B cell (primary cell): ENCODE measurements around the gene TRANK1. TPM values are rescaled to one million over a fixed set of nuclear protein-coding genes. Genes with fewer than 3 reads are reported as not detected.
A peak's percentile ranks its signal among the peaks of the same experiment; 100 is the strongest.

Experiments used
- ATAC-seq: fragments of 200-7000 bp; cut with Tn5 transposase; one replicate; pipeline ENCODE4 v1.10.0; 2021; ENCODE audit warnings: low read depth, mild to moderate bottlenecking, moderate number of reproducible peaks, moderate library complexity
- CTCF ChIA-PET: fragments of 350-600 bp; sonication (Branson Sonifier 250); formaldehyde crosslinking; loops from one replicate; lab custom pipeline; 2021; ENCODE audit warnings: antibody characterized with exemption, inconsistent platforms; lab: Charles Lee
- POLR2A ChIA-PET: fragments of 350-600 bp; sonication (Branson Sonifier 250); formaldehyde crosslinking; loops from one replicate; lab custom pipeline; 2021; ENCODE audit warnings: antibody characterized with exemption; lab: Charles Lee
- DNase-seq: peaks from one replicate; pipeline ENCODE4 v3.0.0; 2013
- H2AFZ ChIP-seq: 2 replicates; pipeline ENCODE4 v1.6.1; 2012; ENCODE audit warnings: mild to moderate bottlenecking, low read depth, low read length; ENCODE audit not compliant: insufficient read depth, poor library complexity, severe bottlenecking
- H3K27ac ChIP-seq, 2 donors: 1 replicate in 1 of 2; 2 replicates in 1 of 2; pipeline ENCODE4 v1.5.1; 2012 to 2013; ENCODE audit warnings: low read length in 2 of 2, mild to moderate bottlenecking in 2 of 2, moderate library complexity in 1 of 2
- H3K27me3 ChIP-seq, 4 experiments: fragments of 200-600 bp in 1 of 4; sonication (generic) in 1 of 4; replicated peaks in 1 of 4; 1 replicate in 2 of 4; 2 replicates in 2 of 4; pipeline versions ENCODE4 v1.6.1 to v1.7.0; 2013 to 2016; ENCODE audit warnings: low read length in 3 of 4, mild to moderate bottlenecking in 2 of 4, mixed read lengths in 1 of 4, moderate library complexity in 1 of 4; ENCODE audit not compliant: insufficient read depth in 4 of 4, control insufficient read depth in 3 of 4; ENCODE audit errors: control extremely low read depth in 1 of 4
- H3K36me3 ChIP-seq, 2 experiments: replicated peaks in 1 of 2; 1 replicate in 1 of 2; 2 replicates in 1 of 2; pipeline versions ENCODE4 v1.6.1 to v1.7.1; 2013; ENCODE audit warnings: low read length in 1 of 2; ENCODE audit not compliant: insufficient read depth in 2 of 2, control insufficient read depth in 1 of 2; ENCODE audit errors: control extremely low read depth in 1 of 2, extremely low read depth in 1 of 2
- H3K4me1 ChIP-seq, 2 donors: fragments of 200-600 bp in 1 of 2; sonication (generic) in 1 of 2; 1 replicate in 1 of 2; 2 replicates in 1 of 2; pipeline versions ENCODE4 v1.5.1 to v1.6.1; 2013 to 2017; ENCODE audit warnings: low read length in 2 of 2; ENCODE audit not compliant: control insufficient read depth in 2 of 2, insufficient read depth in 2 of 2
- H3K4me2 ChIP-seq: replicated peaks from 2 replicates; pipeline ENCODE3; 2012; ENCODE audit warnings: mild to moderate bottlenecking, low read depth, low read length; ENCODE audit not compliant: poor library complexity, severe bottlenecking
- H3K4me3 ChIP-seq, 5 experiments: fragments of 200-600 bp in 1 of 5; sonication (generic) in 1 of 5; 1 replicate in 3 of 5; 2 replicates in 2 of 5; pipeline versions ENCODE4 v1.5.1 to v1.7.0; 2011 to 2016; ENCODE audit warnings: low read length in 4 of 5, mild to moderate bottlenecking in 4 of 5, low read depth in 2 of 5, control low read depth in 1 of 5, moderate library complexity in 1 of 5; ENCODE audit not compliant: insufficient read depth in 1 of 5; ENCODE audit errors: control extremely low read depth in 1 of 5, extremely low read depth in 1 of 5
- H3K79me2 ChIP-seq: fragments of 200-600 bp; sonication (generic); one replicate; pipeline ENCODE4 v1.6.0; 2016; ENCODE audit warnings: low read length; ENCODE audit not compliant: control insufficient read depth, insufficient read depth
- H3K9ac ChIP-seq: fragments of 200-600 bp; sonication (generic); 2 replicates; pipeline ENCODE4 v1.6.1; 2017; ENCODE audit warnings: mild to moderate bottlenecking, low read length, moderate library complexity
- H3K9me3 ChIP-seq, 3 donors: one replicate each; pipeline versions ENCODE4 v1.6.1 to v1.7.1; 2013; ENCODE audit warnings: low read length in 2 of 3; ENCODE audit not compliant: control insufficient read depth in 2 of 3, insufficient read depth in 1 of 3; ENCODE audit errors: control extremely low read depth in 1 of 3
- H4K20me1 ChIP-seq: 2 replicates; pipeline ENCODE4 v1.6.0; 2012; ENCODE audit warnings: mild to moderate bottlenecking, low read length; ENCODE audit not compliant: insufficient read depth, control insufficient read depth, poor library complexity, severe bottlenecking
- H3K27ac Mint-ChIP-seq: one replicate; pipeline ENCODE4 v1.8.0; 2021; ENCODE audit warnings: mixed read lengths
- H3K27me3 Mint-ChIP-seq: one replicate; pipeline ENCODE4 v1.8.0; 2021; ENCODE audit warnings: mixed read lengths
- H3K4me1 Mint-ChIP-seq: one replicate; pipeline ENCODE4 v1.8.0; 2021; ENCODE audit warnings: mixed read lengths
- H3K4me3 Mint-ChIP-seq: one replicate; pipeline ENCODE4 v1.8.0; 2021; ENCODE audit warnings: mixed read lengths
- H3K9me3 Mint-ChIP-seq: one replicate; pipeline ENCODE4 v1.8.0; 2022; ENCODE audit warnings: mixed read lengths; ENCODE audit not compliant: insufficient read depth
- EZH2 ChIP-seq: IDR thresholded peaks from 2 replicates; pipeline ENCODE4 v1.6.1; 2012; ENCODE audit warnings: borderline replicate concordance, low read depth, mild to moderate bottlenecking, moderate library complexity, low read length; ENCODE audit not compliant: insufficient read depth, poor library complexity, severe bottlenecking
- WGBS: methylation state at CpG from one replicate; pipeline ENCODE4 v1.1.5; 2013; ENCODE audit warnings: missing lambda C conversion rate; ENCODE audit not compliant: insufficient coverage; 5-methylcytosine and 5-hydroxymethylcytosine counted together
- intact Hi-C: fragments of 100-400 bp; cut with micrococcal nuclease; formaldehyde crosslinking; loops from one replicate; pipeline ENCODE4 v1.10.0; 2022
- polyA plus RNA-seq: library from polyadenylated mRNA; depleted of rRNA; stranded (reverse); fragments of >200 nt; gene quantifications from 2 replicates; pipeline ENCODE4 v1.2.3, GENCODE V29; 2012
- total RNA-seq, 2 donors: library from RNA; stranded (reverse); fragments of 120-200 nt in 1 of 2; gene quantifications; 1 replicate in 1 of 2; 2 replicates in 1 of 2; pipeline versions ENCODE4 v1.2.3 to v1.2.4, GENCODE V29; 2013 to 2022
- TF ChIP-seq, protein P1 (sequence below): fragments of 200-600 bp; IDR thresholded peaks from one replicate; pipeline ENCODE4 v1.8.0; 2022; ENCODE audit warnings: antibody characterized with exemption, mild to moderate bottlenecking

Gene TRANK1
- total and polyA plus RNA-seq, 2 donors (not counting 1 experiment from before 2014, with no cell fraction given), result 20.8 to 147 TPM

DNA sequence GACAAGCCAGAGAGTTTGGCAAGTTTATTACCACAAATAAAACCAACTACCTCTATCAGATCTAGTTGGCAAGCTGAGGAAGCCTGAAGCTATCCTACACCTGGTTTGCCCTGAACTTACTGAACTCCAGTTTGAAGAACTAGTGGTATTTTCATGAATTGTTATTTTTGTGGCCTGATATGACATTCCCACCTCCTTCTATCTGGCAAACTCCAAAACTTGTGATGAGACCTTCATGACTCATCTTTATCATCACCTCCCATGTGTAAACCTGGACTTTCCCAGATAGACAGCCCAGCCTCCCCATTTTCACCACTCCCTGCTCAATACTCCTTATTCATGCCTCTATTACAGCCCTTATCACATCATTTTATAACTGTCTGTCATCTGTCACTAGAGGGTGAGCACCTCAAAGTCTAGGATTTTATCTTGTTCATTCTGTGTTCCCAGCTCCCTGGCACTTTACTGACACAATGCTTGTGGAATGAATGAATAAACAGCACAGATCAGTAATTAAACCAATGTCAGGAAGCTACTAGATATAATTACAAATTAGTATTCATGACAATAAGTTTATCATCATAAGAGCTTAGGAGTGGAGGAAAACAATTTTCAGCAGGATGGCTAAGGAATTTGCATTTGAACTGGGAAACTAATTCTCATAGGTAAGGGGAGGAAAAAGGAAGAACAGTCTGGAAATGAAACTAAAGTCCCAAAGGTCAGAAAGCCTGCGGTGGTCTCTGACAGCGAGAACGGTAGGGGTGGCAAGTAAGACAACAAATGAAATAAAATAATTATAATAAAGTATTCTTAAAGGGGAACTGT, 13.2 kb upstream of the TRANK1 start:
- no peaks in the 10 kb centered on the region for H3K27me3 ChIP-seq
- no peaks in the 10 kb centered on the region for H3K9me3 Mint-ChIP-seq
- H3K4me1 ChIP-seq, result peaks cover 0 to 4% of the 10 kb centered on the region in 2 donors
- H4K20me1 ChIP-seq, result no peaks in the 10 kb centered on the region
- H3K4me3 ChIP-seq, result no peak overlapping the region
- no peak overlapping the region for H3K9ac ChIP-seq
- intact Hi-C loops, result loop anchor here (1.0 to 5.0 kb wide), 7 partner anchors 14 to 166 kb away; partner anchors contain the start of genes EPM2AIP1 and MLH1
- no peaks in the 10 kb centered on the region for H3K36me3 ChIP-seq
- no peaks in the 10 kb centered on the region for H3K9me3 ChIP-seq
- ATAC-seq (no peak), DNase-seq (no peak)
- peaks cover 13% of the 10 kb centered on the region for H3K4me1 Mint-ChIP-seq
- peak overlapping the region; percentile 51 for H3K27ac Mint-ChIP-seq
- H3K27me3 Mint-ChIP-seq, result no peaks in the 10 kb centered on the region
- H3K79me2 ChIP-seq, result no peaks in the 10 kb centered on the region
- no peak overlapping the region for H3K27ac ChIP-seq
- ChIA-PET CTCF (interaction anchor here (0.7 to 6.2 kb wide), 52 partner anchors 8 to 292 kb away, joined by 3 to 128 read pairs (median 6); partner anchors contain the start of genes EPM2AIP1, MLH1 and TRANK1), POLR2A (interaction anchor here (0.7 to 2.2 kb wide), 4 partner anchors 14 to 67 kb away, joined by 3 to 5 read pairs (median 4); no protein-coding TSS in a partner anchor)
- H3K4me2 ChIP-seq, result no peak overlapping the region
- H2AFZ ChIP-seq, result no peak overlapping the region
- no peak for TF ChIP-seq EZH2
- TF ChIP-seq, protein P1, sequence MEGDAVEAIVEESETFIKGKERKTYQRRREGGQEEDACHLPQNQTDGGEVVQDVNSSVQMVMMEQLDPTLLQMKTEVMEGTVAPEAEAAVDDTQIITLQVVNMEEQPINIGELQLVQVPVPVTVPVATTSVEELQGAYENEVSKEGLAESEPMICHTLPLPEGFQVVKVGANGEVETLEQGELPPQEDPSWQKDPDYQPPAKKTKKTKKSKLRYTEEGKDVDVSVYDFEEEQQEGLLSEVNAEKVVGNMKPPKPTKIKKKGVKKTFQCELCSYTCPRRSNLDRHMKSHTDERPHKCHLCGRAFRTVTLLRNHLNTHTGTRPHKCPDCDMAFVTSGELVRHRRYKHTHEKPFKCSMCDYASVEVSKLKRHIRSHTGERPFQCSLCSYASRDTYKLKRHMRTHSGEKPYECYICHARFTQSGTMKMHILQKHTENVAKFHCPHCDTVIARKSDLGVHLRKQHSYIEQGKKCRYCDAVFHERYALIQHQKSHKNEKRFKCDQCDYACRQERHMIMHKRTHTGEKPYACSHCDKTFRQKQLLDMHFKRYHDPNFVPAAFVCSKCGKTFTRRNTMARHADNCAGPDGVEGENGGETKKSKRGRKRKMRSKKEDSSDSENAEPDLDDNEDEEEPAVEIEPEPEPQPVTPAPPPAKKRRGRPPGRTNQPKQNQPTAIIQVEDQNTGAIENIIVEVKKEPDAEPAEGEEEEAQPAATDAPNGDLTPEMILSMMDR, result no peak
- no CpG with 5 or more reads among the region's 3 CpGs for WGBS
- no peak overlapping the region for H3K4me3 Mint-ChIP-seq

DNA sequence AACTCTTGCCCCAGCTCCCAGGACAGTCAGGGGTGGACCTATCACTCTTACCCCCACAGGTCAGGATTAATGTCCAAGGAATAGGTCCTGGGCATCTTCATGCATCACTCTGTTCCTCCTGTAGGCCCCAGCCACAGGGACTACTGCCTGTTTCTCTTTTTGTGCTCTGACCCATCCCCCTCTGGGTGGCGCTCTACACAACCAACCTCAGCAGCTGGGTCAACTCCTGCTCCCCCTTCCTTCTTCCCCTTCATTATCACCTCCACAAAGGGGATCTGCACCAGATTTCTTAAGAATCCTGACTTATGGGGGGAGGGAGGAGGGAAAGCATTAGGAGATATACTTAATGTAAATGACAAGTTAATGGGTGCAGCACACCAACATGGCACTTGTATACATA, 12.2 kb upstream of the TRANK1 start:
- CTCF ChIA-PET, result interaction anchor here (1.0 to 6.2 kb wide), 24 partner anchors 7 to 189 kb away, joined by 3 to 128 read pairs (median 11); partner anchors contain the start of genes EPM2AIP1, MLH1 and TRANK1
- Histone ChIP-seq H3K9ac (no peak overlapping the region), H3K9me3 (no peaks in the 10 kb centered on the region), H3K27me3 (no peaks in the 10 kb centered on the region), H3K4me2 (no peak overlapping the region), H3K79me2 (no peaks in the 10 kb centered on the region), H3K4me3 (no peak overlapping the region), H3K36me3 (no peaks in the 10 kb centered on the region), H2AFZ (no peak overlapping the region), H3K27ac (no peak overlapping the region), H4K20me1 (no peaks in the 10 kb centered on the region), H3K4me1 (peaks cover 0 to 4% of the 10 kb centered on the region in 2 donors)
- H3K4me3 Mint-ChIP-seq, result no peak overlapping the region
- DNase-seq, result no peak
- H3K4me1 Mint-ChIP-seq, result peaks cover 13% of the 10 kb centered on the region
- ATAC-seq, result no peak
- WGBS, result no CpG with 5 or more reads among the region's 1 CpG
- H3K9me3 Mint-ChIP-seq, result no peaks in the 10 kb centered on the region
- POLR2A ChIA-PET, result interaction anchor here (0.7 to 1.5 kb wide), 2 partner anchors 56 to 66 kb away, joined by 3 to 4 read pairs; no protein-coding TSS in a partner anchor
- no peak overlapping the region for H3K27ac Mint-ChIP-seq
- H3K27me3 Mint-ChIP-seq, result no peaks in the 10 kb centered on the region
- TF ChIP-seq EZH2, result no peak
- TF ChIP-seq, protein P1, result no peak
- intact Hi-C loops, result loop anchor here (5.0 kb wide), 2 partner anchors 35 kb away; partner anchors contain the start of genes EPM2AIP1 and MLH1
